ENCODE data around the gene LTA. TPM values are rescaled to one million over a fixed set of nuclear protein-coding genes. Genes with fewer than 3 reads are reported as not detected.

Gene LTA
- total and polyA plus RNA-seq, 2 experiments from 2014 or later, result not detected

DNA sequence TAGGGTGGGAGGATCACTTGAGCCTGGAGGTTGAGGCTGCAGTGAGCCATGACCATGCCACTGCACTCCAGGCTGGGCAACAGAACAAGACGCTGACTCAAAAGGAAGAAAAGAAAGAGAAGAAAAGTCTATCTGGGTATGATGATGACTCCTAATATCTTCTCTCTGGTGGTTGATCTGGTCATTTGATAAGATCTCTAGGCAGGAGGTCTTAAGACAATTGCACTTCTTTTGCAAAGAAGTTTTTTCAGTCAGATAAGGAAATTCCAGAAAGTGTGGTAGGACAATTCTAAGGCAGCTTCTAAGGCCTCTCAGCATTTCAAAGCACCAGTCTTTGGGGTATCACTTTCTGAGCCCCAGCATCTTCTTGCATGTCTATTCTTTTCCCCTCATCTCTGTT lies 35.2 kb downstream of the LTA start:
- Histone ChIP-seq H3K4me1 (ENCODE audit: insufficient read depth) (no peaks in the 10 kb centered on the region), H3K36me3 (replicated peaks; ENCODE audit: insufficient read depth, low read depth) (no peaks in the 10 kb centered on the region), H3K27ac (no peak overlapping the region), H3K79me2 (no peaks in the 10 kb centered on the region), H3K4me3 (no peak overlapping the region), H3K9me2 (replicated peaks; ENCODE audit: insufficient read depth) (no peaks in the 10 kb centered on the region), H3K27me3 (no peaks in the 10 kb centered on the region), H3K4me2 (no peak overlapping the region), H3K9me3 (ENCODE audit: low read depth) (no peaks in the 10 kb centered on the region), H4K20me1 (ENCODE audit: insufficient read depth, poor library complexity, severe bottlenecking) (no peaks in the 10 kb centered on the region), H2AFZ (no peak overlapping the region)
- TF ChIP-seq, protein P1, sequence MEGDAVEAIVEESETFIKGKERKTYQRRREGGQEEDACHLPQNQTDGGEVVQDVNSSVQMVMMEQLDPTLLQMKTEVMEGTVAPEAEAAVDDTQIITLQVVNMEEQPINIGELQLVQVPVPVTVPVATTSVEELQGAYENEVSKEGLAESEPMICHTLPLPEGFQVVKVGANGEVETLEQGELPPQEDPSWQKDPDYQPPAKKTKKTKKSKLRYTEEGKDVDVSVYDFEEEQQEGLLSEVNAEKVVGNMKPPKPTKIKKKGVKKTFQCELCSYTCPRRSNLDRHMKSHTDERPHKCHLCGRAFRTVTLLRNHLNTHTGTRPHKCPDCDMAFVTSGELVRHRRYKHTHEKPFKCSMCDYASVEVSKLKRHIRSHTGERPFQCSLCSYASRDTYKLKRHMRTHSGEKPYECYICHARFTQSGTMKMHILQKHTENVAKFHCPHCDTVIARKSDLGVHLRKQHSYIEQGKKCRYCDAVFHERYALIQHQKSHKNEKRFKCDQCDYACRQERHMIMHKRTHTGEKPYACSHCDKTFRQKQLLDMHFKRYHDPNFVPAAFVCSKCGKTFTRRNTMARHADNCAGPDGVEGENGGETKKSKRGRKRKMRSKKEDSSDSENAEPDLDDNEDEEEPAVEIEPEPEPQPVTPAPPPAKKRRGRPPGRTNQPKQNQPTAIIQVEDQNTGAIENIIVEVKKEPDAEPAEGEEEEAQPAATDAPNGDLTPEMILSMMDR (IDR thresholded peaks at IDR 0.05; ENCODE audit: poor library complexity), result no peak
- no peak for TF ChIP-seq EZH2 (IDR thresholded peaks at IDR 0.05; ENCODE audit: borderline replicate concordance)
- no peak for TF ChIP-seq EZH2phosphoT487 (IDR thresholded peaks at IDR 0.05; ENCODE audit: low read depth, severe bottlenecking, unreplicated experiment)
- no peak for DNase-seq (ENCODE audit: low spot score)
- 73% methylated on average over 1 of the region's 1 CpG for WGBS (ENCODE audit: low lambda C conversion rate, missing lambda C conversion rate)

DNA sequence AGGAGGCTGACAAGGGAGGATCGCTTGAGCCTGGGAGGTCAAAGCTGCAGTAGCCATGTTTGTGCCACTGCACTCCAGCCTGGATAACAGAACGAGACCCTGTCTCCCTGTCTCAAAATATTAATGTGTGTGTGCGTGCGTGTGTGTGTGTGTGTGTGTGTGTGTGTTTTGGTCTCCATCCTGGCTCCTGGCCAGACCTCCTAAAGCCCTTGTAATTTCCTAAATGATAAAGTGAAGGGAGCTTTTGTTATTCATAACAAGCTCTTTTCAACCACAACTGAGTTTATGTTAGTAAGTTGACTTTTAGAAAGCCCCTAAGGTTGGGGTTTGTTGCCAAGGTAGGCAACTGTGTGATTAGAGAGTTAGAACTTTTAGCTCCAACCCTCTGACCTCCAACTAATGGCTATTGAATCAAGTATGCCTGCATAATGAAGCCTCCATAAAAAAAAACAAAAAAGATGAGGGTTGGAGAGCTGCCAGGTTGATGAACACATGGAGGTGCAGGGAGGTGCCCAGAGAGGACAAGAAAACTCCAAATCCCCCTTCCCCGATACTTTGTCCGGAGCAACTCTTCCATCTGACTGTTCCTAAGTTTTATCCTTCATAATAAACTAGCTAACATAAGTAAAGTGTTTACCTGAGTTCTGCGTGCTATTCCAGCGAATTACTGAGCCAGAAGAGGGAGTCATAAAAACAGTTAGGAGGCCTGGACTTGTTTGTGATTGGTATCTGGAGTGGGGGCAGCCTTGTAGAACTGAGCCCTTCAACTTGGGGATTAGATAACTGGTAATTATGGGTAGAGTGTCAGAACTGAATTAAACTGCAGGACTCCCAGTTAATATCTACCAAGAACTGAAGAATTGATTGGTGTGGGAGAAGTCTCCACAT lies 37.7 kb downstream of the LTA start:
- no peak for DNase-seq (ENCODE audit: low spot score)
- H3K27ac ChIP-seq, result no peak overlapping the region
- TF ChIP-seq, protein P1 (IDR thresholded peaks at IDR 0.05; ENCODE audit: poor library complexity), result no peak
- no peak for TF ChIP-seq EZH2 (IDR thresholded peaks at IDR 0.05; ENCODE audit: borderline replicate concordance)
- no peak for TF ChIP-seq EZH2phosphoT487 (IDR thresholded peaks at IDR 0.05; ENCODE audit: low read depth, severe bottlenecking, unreplicated experiment)
- no peak overlapping the region for H3K4me2 ChIP-seq
- no peak overlapping the region for H3K4me3 ChIP-seq
- WGBS (ENCODE audit: low lambda C conversion rate, missing lambda C conversion rate), result 63% methylated on average over 8 of the region's 8 CpGs
- H3K9me3 ChIP-seq (ENCODE audit: low read depth), result no peaks in the 10 kb centered on the region
- H2AFZ ChIP-seq, result no peak overlapping the region
- H3K79me2 ChIP-seq, result no peaks in the 10 kb centered on the region
- H3K36me3 ChIP-seq (replicated peaks; ENCODE audit: insufficient read depth, low read depth), result no peaks in the 10 kb centered on the region
- H3K9me2 ChIP-seq (replicated peaks; ENCODE audit: insufficient read depth), result no peaks in the 10 kb centered on the region
- no peaks in the 10 kb centered on the region for H4K20me1 ChIP-seq (ENCODE audit: insufficient read depth, poor library complexity, severe bottlenecking)
- H3K4me1 ChIP-seq (ENCODE audit: insufficient read depth), result peaks cover 3% of the 10 kb centered on the region
- H3K27me3 ChIP-seq, result no peaks in the 10 kb centered on the region

GRCh38 chr6:31610968-31611367 lies 38.9 kb downstream of the LTA start:
- 80% methylated on average over 4 of the region's 4 CpGs for whole genome bisulfite sequencing (ENCODE audit: low lambda C conversion rate, missing lambda C conversion rate)
- H3K9me2 ChIP-seq (replicated peaks; ENCODE audit: insufficient read depth), result no peaks in the 10 kb centered on the region
- TF ChIP-seq EZH2 (IDR thresholded peaks at IDR 0.05; ENCODE audit: borderline replicate concordance) (no peak), EZH2phosphoT487 (IDR thresholded peaks at IDR 0.05; ENCODE audit: low read depth, severe bottlenecking, unreplicated experiment) (no peak)
- TF ChIP-seq, protein P1 (IDR thresholded peaks at IDR 0.05; ENCODE audit: poor library complexity), result no peak

More at GRCh38 chr6:31610968-31611367, 38.9 kb downstream of the LTA start:
- H3K9me3 ChIP-seq (ENCODE audit: low read depth), result no peaks in the 10 kb centered on the region
- H3K36me3 ChIP-seq (replicated peaks; ENCODE audit: insufficient read depth, low read depth), result no peaks in the 10 kb centered on the region
- H3K27ac ChIP-seq, result no peak overlapping the region
- H3K4me3 ChIP-seq, result no peak overlapping the region
- no peak for DNase-seq (ENCODE audit: low spot score)
- H3K4me2 ChIP-seq, result no peak overlapping the region
- no peaks in the 10 kb centered on the region for H3K79me2 ChIP-seq
- no peak overlapping the region for H2AFZ ChIP-seq
- H3K4me1 ChIP-seq (ENCODE audit: insufficient read depth), result peaks cover 11% of the 10 kb centered on the region
- no peaks in the 10 kb centered on the region for H3K27me3 ChIP-seq
- no peaks in the 10 kb centered on the region for H4K20me1 ChIP-seq (ENCODE audit: insufficient read depth, poor library complexity, severe bottlenecking)
